Keratinocyte (primary cell): ENCODE data around the gene SLBP. TPM values are rescaled to one million over a fixed set of nuclear protein-coding genes. Genes with fewer than 3 reads are reported as not detected.

Source experiments
- DNase-seq: peaks from one replicate; pipeline ENCODE4 v3.0.0-alpha.2; 2011; ENCODE audit warnings: low read depth, missing footprints, low spot score
- FAIRE-seq: peaks from 2 replicates; lab custom pipeline; 2011; peaks lifted over from hg19 to GRCh38; lab: Jason Lieb, UNC
- H2AFZ ChIP-seq: 2 replicates; pipeline ENCODE4 v1.6.0; 2012; ENCODE audit warnings: low read length, control low read depth, inconsistent platforms; ENCODE audit not compliant: control insufficient read depth
- H3K27ac ChIP-seq: 2 replicates; pipeline ENCODE4 v1.5.1; 2011; ENCODE audit warnings: low read length; ENCODE audit not compliant: control insufficient read depth, insufficient read depth
- H3K27me3 ChIP-seq: 3 replicates; pipeline ENCODE4 v1.6.0; 2011; ENCODE audit warnings: low read length; ENCODE audit not compliant: control insufficient read depth, insufficient read depth; ENCODE audit errors: extremely low read depth
- H3K36me3 ChIP-seq, 2 experiments: 2 replicates in 1 of 2; 3 replicates in 1 of 2; pipeline ENCODE4 v1.5.1; 2011; ENCODE audit warnings: low read length in 2 of 2, mild to moderate bottlenecking in 1 of 2; ENCODE audit not compliant: control insufficient read depth in 2 of 2, insufficient read depth in 2 of 2; ENCODE audit errors: extremely low read depth in 1 of 2
- H3K4me1 ChIP-seq: 3 replicates; pipeline ENCODE4 v1.5.1; 2011; ENCODE audit warnings: low read length; ENCODE audit not compliant: control insufficient read depth, insufficient read depth; ENCODE audit errors: extremely low read depth
- H3K4me2 ChIP-seq: 3 replicates; pipeline ENCODE4 v1.6.0; 2011; ENCODE audit warnings: low read depth, low read length; ENCODE audit not compliant: control insufficient read depth, insufficient read depth; ENCODE audit errors: extremely low read depth
- H3K4me3 ChIP-seq, 3 experiments: fragments of 200-600 bp in 1 of 3; sonication (generic) in 1 of 3; 2 replicates in 2 of 3; 3 replicates in 1 of 3; pipeline ENCODE4 v1.5.1; 2011 to 2016; ENCODE audit warnings: low read length in 3 of 3, mild to moderate bottlenecking in 3 of 3, control low read depth in 2 of 3, inconsistent platforms in 1 of 3, low read depth in 1 of 3, mixed read lengths in 1 of 3, mixed run types in 1 of 3, moderate library complexity in 1 of 3; ENCODE audit not compliant: control insufficient read depth in 2 of 3, insufficient read depth in 2 of 3; ENCODE audit errors: extremely low read depth in 1 of 3
- H3K79me2 ChIP-seq: 2 replicates; pipeline ENCODE4 v1.6.0; 2012; ENCODE audit warnings: low read length; ENCODE audit not compliant: control insufficient read depth, insufficient read depth
- H3K9ac ChIP-seq: 3 replicates; pipeline ENCODE4 v1.6.0; 2011; ENCODE audit warnings: low read length; ENCODE audit not compliant: control insufficient read depth, insufficient read depth; ENCODE audit errors: extremely low read depth
- H3K9me1 ChIP-seq: 3 replicates; pipeline ENCODE4 v1.6.0; 2011; ENCODE audit warnings: low read length; ENCODE audit not compliant: control insufficient read depth, insufficient read depth; ENCODE audit errors: extremely low read depth
- H3K9me3 ChIP-seq: 2 replicates; pipeline ENCODE4 v1.5.1; 2012; ENCODE audit warnings: low read depth, low read length; ENCODE audit not compliant: control insufficient read depth
- H4K20me1 ChIP-seq: 3 replicates; pipeline ENCODE4 v1.6.0; 2011; ENCODE audit warnings: low read length; ENCODE audit not compliant: control insufficient read depth, insufficient read depth; ENCODE audit errors: extremely low read depth
- CTCF ChIP-seq, 3 experiments: IDR thresholded peaks in 1 of 3; conservative IDR thresholded peaks in 1 of 3; optimal IDR thresholded peaks in 1 of 3; 2 replicates in 2 of 3; 3 replicates in 1 of 3; pipeline versions ENCODE3 to v1.5.1; 2011; ENCODE audit warnings: low read length in 3 of 3, mild to moderate bottlenecking in 3 of 3, moderate library complexity in 2 of 3, control low read depth in 1 of 3, inconsistent platforms in 1 of 3; ENCODE audit not compliant: insufficient read depth in 2 of 3; ENCODE audit errors: extremely low read depth in 1 of 3
- EZH2 ChIP-seq: IDR thresholded peaks from one replicate; pipeline ENCODE4 v1.6.1; 2012; ENCODE audit warnings: inconsistent platforms, mild to moderate bottlenecking, low read length, moderate library complexity
- dilution Hi-C: fragments of 300-500 bp; cut with MboI; formaldehyde crosslinking; loops from one replicate; pipeline ENCODE4 v1.7.0; 2020; ENCODE audit warnings: low sequenced_read_pairs; ENCODE audit not compliant: extremely low pct_ligation_motif_present
- polyA plus RNA-seq, 5 experiments: library from polyadenylated mRNA; depleted of rRNA in 3 of 5; stranded (reverse) in 3 of 5; stranded (forward) in 1 of 5; unstranded in 1 of 5; fragments of >200 nt; gene quantifications; 1 replicate in 1 of 5; 2 replicates in 3 of 5; 3 replicates in 1 of 5; pipeline versions ENCODE4 v1.2.1 to v1.2.3, GENCODE V29; 2011 to 2012; ENCODE audit warnings: missing spikeins in 2 of 5, low read depth in 1 of 5, low replicate concordance in 1 of 5

SLBP gene
- polyA plus RNA-seq, 1 donor (not counting 4 experiments of a cell fraction or from before 2014, with no cell fraction given) = 90.6 TPM

GRCh38 chr4:1682860-1683259, 29.3 kb downstream of the SLBP start:
- no peaks in the 10 kb centered on the region for H4K20me1 ChIP-seq
- no peaks in the 10 kb centered on the region for H3K9me1 ChIP-seq
- no peaks in the 10 kb centered on the region for H3K79me2 ChIP-seq
- no peaks in the 10 kb centered on the region for H3K27me3 ChIP-seq
- no peak for DNase-seq
- peaks cover 10% of the 10 kb centered on the region for H3K4me1 ChIP-seq
- H3K4me2 ChIP-seq = peak overlapping the region; percentile 92
- no peak overlapping the region for H2AFZ ChIP-seq
- H3K9me3 ChIP-seq = no peaks in the 10 kb centered on the region
- no peak for FAIRE-seq
- H3K36me3 ChIP-seq = no peaks in the 10 kb centered on the region
- dilution Hi-C loops = no loop called here
- TF ChIP-seq CTCF (optimal IDR thresholded peaks at IDR 0.05 in 1 of 3, IDR thresholded peaks at IDR 0.05 in 1 of 3, conservative IDR thresholded peaks at IDR 0.05 in 1 of 3; ENCODE audit: extremely low read depth in 1 of 3, insufficient read depth in 2 of 3, low read length in 3 of 3) = no peak
- TF ChIP-seq EZH2 = no peak
- H3K4me3 ChIP-seq = no peak overlapping the region
- no peak overlapping the region for H3K9ac ChIP-seq
- H3K27ac ChIP-seq = no peak overlapping the region

GRCh38 chr4:1678244-1678643, 33.9 kb downstream of the SLBP start:
- FAIRE-seq = no peak

More at GRCh38 chr4:1678244-1678643, 33.9 kb downstream of the SLBP start:
- no peaks in the 10 kb centered on the region for H3K27me3 ChIP-seq
- H2AFZ ChIP-seq = no peak overlapping the region
- no peak overlapping the region for H3K4me3 ChIP-seq
- no peaks in the 10 kb centered on the region for H3K9me1 ChIP-seq
- no peak overlapping the region for H3K9ac ChIP-seq
- no peaks in the 10 kb centered on the region for H3K9me3 ChIP-seq
- H3K4me1 ChIP-seq = peaks cover 5% of the 10 kb centered on the region
- no peak overlapping the region for H3K27ac ChIP-seq
- TF ChIP-seq EZH2 = no peak
- TF ChIP-seq CTCF (optimal IDR thresholded peaks at IDR 0.05 in 1 of 3, IDR thresholded peaks at IDR 0.05 in 1 of 3, conservative IDR thresholded peaks at IDR 0.05 in 1 of 3; ENCODE audit: extremely low read depth in 1 of 3, insufficient read depth in 2 of 3, low read length in 3 of 3) = no peak
- H3K36me3 ChIP-seq = no peaks in the 10 kb centered on the region
- no peaks in the 10 kb centered on the region for H4K20me1 ChIP-seq
- no peak overlapping the region for H3K4me2 ChIP-seq
- no peaks in the 10 kb centered on the region for H3K79me2 ChIP-seq
- no peak for DNase-seq
- dilution Hi-C loops = no loop called here
